DND-41 (cell line): ENCODE data around the gene IGLL1.
"Not testable (repeated sequence)": the region's sequence is repeated elsewhere in the genome, so short reads cannot be mapped to it uniquely, and the experiment has no call there.

ENCODE experiments used
- ATAC-seq: fragments of 200-7000 bp; cut with Tn5 transposase; 3 replicates; pipeline ENCODE4 v1.9.1; 2021; ENCODE audit warnings: low read depth; ENCODE audit not compliant: insufficient read depth
- DNase-seq: peaks from one replicate; pipeline ENCODE4 v3.0.0-alpha.2; 2020
- H2AFZ ChIP-seq: 2 replicates; pipeline ENCODE4 v1.6.0; 2012; ENCODE audit warnings: low read depth, low read length
- H3K27ac ChIP-seq: 2 replicates; pipeline ENCODE4 v1.5.1; 2012; ENCODE audit warnings: low read length, inconsistent platforms
- H3K27me3 ChIP-seq: fragments of 200-600 bp; sonication (generic); 2 replicates; pipeline ENCODE4 v1.6.0; 2012; ENCODE audit warnings: low read length, mild to moderate bottlenecking, inconsistent platforms; ENCODE audit not compliant: insufficient read depth, poor library complexity
- H3K36me3 ChIP-seq: 2 replicates; pipeline ENCODE4 v1.5.1; 2012; ENCODE audit warnings: low read length, inconsistent platforms; ENCODE audit not compliant: insufficient read depth
- H3K4me1 ChIP-seq: 2 replicates; pipeline ENCODE4 v1.5.1; 2012; ENCODE audit warnings: mild to moderate bottlenecking, low read length; ENCODE audit not compliant: insufficient read depth
- H3K4me2 ChIP-seq: 2 replicates; pipeline ENCODE4 v1.6.0; 2012; ENCODE audit warnings: mild to moderate bottlenecking, moderate library complexity, low read length, inconsistent platforms; ENCODE audit not compliant: insufficient read depth
- H3K4me3 ChIP-seq, 2 experiments: fragments of 200-600 bp in 1 of 2; shearing (Covaris generic) in 1 of 2; 2 replicates each; pipeline ENCODE4 v1.5.1; 2012 to 2016; ENCODE audit warnings: inconsistent platforms in 2 of 2, low read length in 2 of 2, mild to moderate bottlenecking in 2 of 2, low read depth in 1 of 2, moderate library complexity in 1 of 2
- H3K79me2 ChIP-seq: 2 replicates; pipeline ENCODE4 v1.6.0; 2012; ENCODE audit warnings: low read length, inconsistent platforms; ENCODE audit not compliant: insufficient read depth
- H3K9ac ChIP-seq: 2 replicates; pipeline ENCODE4 v1.6.0; 2012; ENCODE audit warnings: low read depth, mild to moderate bottlenecking, inconsistent platforms, low read length, moderate library complexity
- H3K9me3 ChIP-seq: 2 replicates; pipeline ENCODE4 v1.5.1; 2012; ENCODE audit warnings: low read length, moderate library complexity, mild to moderate bottlenecking, inconsistent platforms; ENCODE audit not compliant: insufficient read depth, severe bottlenecking
- H4K20me1 ChIP-seq: 2 replicates; pipeline ENCODE4 v1.6.0; 2012; ENCODE audit warnings: low read length; ENCODE audit not compliant: insufficient read depth
- EZH2 ChIP-seq: IDR thresholded peaks from 3 replicates; pipeline ENCODE4 v1.6.1; 2012; ENCODE audit warnings: borderline replicate concordance, low read depth, mild to moderate bottlenecking, moderate library complexity, low read length, inconsistent platforms; ENCODE audit not compliant: severe bottlenecking
- TF ChIP-seq, protein P1 (sequence below): IDR thresholded peaks from 2 replicates; pipeline ENCODE4 v1.5.1; 2012; ENCODE audit warnings: borderline replicate concordance, low read length, moderate library complexity, mild to moderate bottlenecking; ENCODE audit not compliant: poor library complexity, severe bottlenecking; ENCODE audit errors: extremely low read depth

The IGLL1 gene

DNA sequence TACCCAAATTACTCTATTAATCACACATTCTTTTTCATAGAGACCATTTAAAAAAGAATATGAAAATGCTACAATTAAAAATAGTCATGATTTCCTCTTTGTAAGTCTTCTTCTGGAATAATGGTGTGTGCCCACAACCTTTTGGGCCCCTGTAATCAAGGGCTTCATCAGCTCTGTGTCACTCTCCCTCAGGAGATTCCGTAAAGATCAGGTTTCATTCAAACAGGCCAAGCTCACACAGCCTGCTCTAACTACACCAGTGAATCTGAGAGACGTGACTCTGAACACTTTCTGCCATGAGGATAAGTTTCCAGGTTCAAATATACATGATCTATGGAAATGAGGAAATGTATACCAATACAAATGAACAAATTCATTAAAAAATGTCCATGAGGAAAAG, 42.5 kb upstream of the IGLL1 start:
- DNase-seq (no peak), ATAC-seq (no peak)
- Histone ChIP-seq H3K9ac (no peak overlapping the region), H3K79me2 (no peaks in the 10 kb centered on the region), H2AFZ (no peak overlapping the region), H3K27me3 (no peaks in the 10 kb centered on the region), H4K20me1 (no peaks in the 10 kb centered on the region), H3K4me2 (no peak overlapping the region), H3K4me3 (no peak overlapping the region), H3K9me3 (no peaks in the 10 kb centered on the region), H3K27ac (no peak overlapping the region), H3K4me1 (no peaks in the 10 kb centered on the region), H3K36me3 (no peaks in the 10 kb centered on the region)
- TF ChIP-seq EZH2, result no peak
- TF ChIP-seq, protein P1, sequence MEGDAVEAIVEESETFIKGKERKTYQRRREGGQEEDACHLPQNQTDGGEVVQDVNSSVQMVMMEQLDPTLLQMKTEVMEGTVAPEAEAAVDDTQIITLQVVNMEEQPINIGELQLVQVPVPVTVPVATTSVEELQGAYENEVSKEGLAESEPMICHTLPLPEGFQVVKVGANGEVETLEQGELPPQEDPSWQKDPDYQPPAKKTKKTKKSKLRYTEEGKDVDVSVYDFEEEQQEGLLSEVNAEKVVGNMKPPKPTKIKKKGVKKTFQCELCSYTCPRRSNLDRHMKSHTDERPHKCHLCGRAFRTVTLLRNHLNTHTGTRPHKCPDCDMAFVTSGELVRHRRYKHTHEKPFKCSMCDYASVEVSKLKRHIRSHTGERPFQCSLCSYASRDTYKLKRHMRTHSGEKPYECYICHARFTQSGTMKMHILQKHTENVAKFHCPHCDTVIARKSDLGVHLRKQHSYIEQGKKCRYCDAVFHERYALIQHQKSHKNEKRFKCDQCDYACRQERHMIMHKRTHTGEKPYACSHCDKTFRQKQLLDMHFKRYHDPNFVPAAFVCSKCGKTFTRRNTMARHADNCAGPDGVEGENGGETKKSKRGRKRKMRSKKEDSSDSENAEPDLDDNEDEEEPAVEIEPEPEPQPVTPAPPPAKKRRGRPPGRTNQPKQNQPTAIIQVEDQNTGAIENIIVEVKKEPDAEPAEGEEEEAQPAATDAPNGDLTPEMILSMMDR, result no peak

DNA sequence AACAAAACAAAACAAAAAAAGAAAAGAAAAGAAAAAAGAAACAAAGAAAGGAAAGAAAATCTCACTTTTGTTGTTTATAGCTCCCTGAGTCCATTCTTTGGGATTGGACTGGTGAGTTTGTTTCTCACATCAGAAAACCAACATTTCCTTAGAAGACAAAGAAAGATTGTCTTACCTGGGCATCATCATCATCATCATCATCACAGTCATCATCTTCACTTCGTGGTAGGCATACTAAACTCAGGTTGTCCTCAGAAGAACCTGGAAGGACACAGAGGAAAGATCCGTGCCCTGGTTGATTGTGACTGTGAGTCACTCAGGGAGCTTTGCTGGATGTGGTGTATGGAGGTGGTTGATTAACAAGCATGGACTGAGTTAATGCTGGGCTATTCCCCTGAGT, 41.8 kb upstream of the IGLL1 start:
- not testable (repeated sequence) for H3K4me1 ChIP-seq, H3K27me3 ChIP-seq, H3K27ac ChIP-seq, H3K9me3 ChIP-seq, H3K79me2 ChIP-seq, H3K9ac ChIP-seq, H3K4me2 ChIP-seq, H2AFZ ChIP-seq, H4K20me1 ChIP-seq, H3K4me3 ChIP-seq, ATAC-seq, H3K36me3 ChIP-seq, DNase-seq

- no peaks in the 10 kb centered on the region for H3K27me3 ChIP-seq
- no peaks in the 10 kb centered on the region for H3K36me3 ChIP-seq
- ATAC-seq (no peak), DNase-seq (no peak)
- H3K4me3 ChIP-seq, result no peak overlapping the region
- no peak overlapping the region for H3K27ac ChIP-seq
- H2AFZ ChIP-seq, result no peak overlapping the region
- no peaks in the 10 kb centered on the region for H3K79me2 ChIP-seq
- H3K9ac ChIP-seq, result no peak overlapping the region
- no peaks in the 10 kb centered on the region for H4K20me1 ChIP-seq
- TF ChIP-seq EZH2, result no peak
- TF ChIP-seq, protein P1, result no peak
- H3K9me3 ChIP-seq, result no peaks in the 10 kb centered on the region
- H3K4me1 ChIP-seq, result no peaks in the 10 kb centered on the region
- no peak overlapping the region for H3K4me2 ChIP-seq
These were observed 41.1 kb upstream of the IGLL1 start for GRCh38 chr22:23621082-23621780.

- H3K36me3 ChIP-seq, result no peaks in the 10 kb centered on the region
- H3K27ac ChIP-seq, result no peak overlapping the region
- DNase-seq, result no peak
- H3K4me2 ChIP-seq, result no peak overlapping the region
- H3K9me3 ChIP-seq, result no peaks in the 10 kb centered on the region
- no peak overlapping the region for H3K9ac ChIP-seq
- H2AFZ ChIP-seq, result no peak overlapping the region
- no peak for TF ChIP-seq EZH2
- no peak for ATAC-seq
- H4K20me1 ChIP-seq, result no peaks in the 10 kb centered on the region
- no peaks in the 10 kb centered on the region for H3K79me2 ChIP-seq
- no peaks in the 10 kb centered on the region for H3K4me1 ChIP-seq
- H3K4me3 ChIP-seq, result no peak overlapping the region
- H3K27me3 ChIP-seq, result no peaks in the 10 kb centered on the region
These were observed 33.3 kb upstream of the IGLL1 start for GRCh38 chr22:23613193-23613972.
